GM19238 (cell line): ENCODE measurements around the gene RALGPS1.

Source experiments
- DNase-seq: peaks from one replicate; pipeline ENCODE4 v3.0.0; 2011; ENCODE audit warnings: low spot score; ENCODE audit not compliant: insufficient read length

Gene RALGPS1

DNA sequence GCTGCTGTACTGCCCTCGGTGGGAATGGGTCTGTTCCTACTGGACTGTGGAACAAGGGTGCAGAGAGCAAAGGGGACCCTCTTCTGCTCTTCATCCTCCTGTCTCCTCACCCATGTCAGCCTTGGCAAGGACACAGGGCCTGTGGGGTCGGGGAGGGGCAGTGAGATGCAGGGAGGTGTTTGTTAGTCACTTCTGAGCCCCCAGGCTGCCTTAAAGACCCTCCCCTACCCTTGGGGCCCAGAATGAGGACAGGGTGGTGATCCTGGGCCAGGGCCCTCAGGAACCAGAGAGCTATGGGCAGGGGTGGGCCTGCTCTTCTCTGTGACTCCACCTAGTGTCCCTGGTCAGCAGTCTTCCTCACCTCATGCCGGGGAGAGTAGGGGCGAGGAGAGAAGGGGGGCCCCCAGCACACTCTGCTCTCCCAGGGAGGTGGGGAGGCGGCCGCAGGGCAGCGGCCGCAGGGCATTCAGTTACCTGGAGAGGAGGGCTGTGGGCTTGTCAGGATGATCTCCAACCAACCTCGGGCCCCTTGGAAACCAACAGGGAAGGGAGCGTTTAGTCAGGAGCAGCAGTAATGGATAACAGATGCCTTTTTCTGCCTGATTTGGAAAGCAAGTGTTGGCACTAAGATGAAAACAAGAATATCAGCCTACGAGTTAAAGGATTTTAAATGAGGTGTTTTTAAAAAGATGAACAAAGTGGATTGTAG is 288.0 kb downstream of the RALGPS1 start:
- DNase-seq = no peak

DNA sequence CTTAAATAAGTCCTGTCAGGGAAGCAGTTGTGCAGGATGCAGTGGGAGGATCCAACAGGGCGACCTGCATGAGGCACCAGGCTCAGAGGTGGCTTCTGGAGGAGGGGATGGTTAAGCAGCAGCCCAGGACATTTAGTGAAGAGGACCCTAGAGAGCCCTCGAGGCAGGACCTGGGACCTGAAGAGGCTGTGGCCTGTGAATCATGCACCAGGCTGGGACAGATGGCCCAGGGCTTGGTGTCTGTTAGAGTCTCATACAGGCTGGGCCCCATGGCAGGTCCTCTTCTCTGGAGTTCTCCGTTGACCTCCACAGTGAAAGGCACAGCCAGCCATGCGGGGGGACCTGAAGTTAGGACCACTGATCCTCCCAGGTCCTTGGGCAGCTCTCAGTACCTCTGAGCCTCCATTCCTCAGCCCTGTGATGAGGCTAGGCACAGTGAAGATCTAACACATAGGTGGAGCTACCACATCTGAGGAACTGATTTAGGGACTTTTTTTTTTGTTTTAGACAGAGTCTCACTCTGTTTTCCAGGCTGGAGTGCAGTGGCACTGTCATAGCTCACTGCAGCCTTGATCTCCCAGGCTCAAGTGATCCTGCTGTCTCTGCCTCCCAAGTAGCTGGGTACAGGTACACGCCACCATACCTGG is 289.2 kb downstream of the RALGPS1 start:
- no peak for DNase-seq

DNA sequence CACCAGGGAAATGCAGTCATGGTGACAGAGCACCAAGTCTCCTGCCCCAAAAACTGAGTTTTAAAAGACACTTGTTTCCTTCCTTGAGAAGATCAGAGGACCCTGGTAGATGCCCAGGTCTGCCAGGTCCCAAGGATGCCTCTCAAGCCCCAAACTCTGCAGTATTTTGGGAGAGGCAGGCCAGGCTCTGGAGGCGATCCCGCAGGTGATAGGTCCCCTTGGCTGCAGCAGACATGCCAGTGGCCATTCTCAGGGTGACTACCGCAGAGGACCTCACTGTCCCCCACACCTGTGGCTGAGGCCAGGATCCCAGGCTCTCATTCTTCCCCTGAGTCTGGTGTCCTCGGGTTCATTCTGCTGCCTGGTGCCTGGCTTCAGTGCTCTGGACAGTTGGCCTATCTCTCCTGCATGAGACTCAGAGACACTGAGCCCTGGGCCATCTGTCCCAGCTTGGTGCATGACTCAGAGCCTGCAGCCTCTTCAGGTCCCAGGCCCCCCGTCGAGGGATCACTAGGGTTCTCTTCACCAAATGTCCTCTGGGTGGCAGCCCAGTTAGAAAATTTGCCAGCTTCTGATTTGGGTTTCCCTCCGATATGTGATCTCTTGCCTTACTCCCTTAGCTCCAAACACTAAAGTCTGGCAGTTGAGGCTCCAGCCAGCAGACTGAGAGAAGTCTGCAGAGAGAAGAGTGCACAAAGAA is 290.3 kb downstream of the RALGPS1 start:
- no peak for DNase-seq

DNA sequence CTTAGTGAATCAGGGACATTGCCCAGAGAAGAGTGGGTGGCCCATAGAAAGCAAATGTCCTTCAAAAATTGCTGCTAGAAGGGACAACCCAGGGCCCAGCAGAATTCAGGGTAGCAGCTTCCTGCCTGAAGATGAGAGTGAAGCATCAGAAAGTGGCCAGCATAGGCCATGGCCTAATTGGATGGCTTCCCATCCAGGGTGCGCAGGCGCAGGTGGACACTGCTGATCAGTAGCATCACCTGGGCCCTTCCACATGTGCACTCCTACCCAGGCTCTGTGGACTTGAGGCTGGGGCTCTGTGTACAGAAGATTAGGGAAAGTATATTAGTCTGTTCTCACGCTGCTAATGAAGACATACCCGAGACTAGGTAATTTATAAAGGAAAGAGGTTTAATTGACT is 291.4 kb downstream of the RALGPS1 start:
- DNase-seq = no peak

DNA sequence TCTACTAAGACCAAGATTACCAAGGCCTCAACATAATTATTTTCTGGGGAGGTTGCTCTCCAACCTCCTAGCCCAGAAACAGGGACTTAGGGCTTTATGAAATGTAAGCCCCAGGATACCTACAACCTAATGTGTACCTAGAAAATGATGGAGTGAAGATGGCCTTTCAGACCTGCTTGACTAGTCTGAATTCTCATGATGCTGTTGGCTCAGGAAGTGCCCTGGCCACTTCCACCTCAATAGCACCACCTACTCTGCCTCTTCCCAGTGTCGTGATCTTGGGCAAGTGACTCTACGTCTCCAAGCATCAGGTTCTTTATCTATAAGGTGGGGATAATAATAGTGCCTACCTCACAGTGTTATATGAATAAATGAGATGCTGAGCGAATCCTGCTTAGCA is 292.1 kb downstream of the RALGPS1 start:
- no peak for DNase-seq

DNA sequence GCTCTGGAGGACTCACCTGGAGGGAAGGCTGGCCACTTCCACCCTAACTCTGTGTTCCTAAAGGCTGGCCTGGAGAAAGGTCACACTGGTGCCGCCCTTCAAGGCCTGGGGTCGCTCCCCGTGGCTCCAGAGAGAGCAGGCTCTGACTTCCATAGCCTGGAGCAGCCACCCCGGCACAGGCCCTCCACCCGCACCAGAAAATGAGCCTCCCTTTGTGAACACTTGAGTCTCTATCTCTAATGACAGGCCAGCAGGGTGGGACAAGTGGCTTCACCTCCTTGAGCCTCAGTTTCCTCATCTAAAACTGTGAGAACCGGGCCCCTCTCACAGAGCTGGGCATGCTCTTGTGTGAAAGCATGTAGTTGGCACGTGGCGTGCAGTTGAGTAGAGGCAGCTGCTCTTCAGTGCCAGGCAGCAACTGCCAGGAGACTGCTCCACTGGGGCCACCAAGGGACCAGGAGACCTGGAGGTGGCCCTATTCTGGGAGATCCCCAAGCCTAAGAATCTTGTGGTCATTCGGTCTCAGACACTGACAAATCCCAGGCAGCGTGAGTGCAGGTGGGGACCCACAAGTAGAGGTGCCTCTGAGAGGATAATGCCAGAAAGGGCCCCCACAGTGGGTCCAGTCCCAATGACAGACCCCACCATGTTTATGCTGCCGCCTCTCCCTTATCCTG is 293.3 kb downstream of the RALGPS1 start:
- no peak for DNase-seq

DNA sequence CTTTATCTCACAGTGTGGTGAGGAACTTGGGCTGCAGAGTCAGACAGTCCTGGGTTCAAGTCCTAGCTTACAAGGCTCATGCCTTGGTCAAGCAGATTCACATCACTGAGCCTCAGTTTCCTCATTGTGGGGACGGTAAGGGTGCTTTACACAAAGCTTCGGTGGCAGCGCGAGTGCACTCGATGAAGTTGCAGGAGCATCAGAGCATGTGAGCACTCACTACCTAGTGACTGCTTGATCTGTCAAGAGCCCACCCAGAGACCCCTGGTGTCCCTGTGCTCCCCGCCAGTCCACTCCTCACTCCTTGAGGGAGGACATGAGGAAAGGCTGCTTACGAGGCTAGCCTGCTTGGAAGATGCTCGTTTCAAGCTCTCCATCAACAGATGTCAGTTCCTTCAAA is 293.8 kb downstream of the RALGPS1 start:
- no peak for DNase-seq

DNA sequence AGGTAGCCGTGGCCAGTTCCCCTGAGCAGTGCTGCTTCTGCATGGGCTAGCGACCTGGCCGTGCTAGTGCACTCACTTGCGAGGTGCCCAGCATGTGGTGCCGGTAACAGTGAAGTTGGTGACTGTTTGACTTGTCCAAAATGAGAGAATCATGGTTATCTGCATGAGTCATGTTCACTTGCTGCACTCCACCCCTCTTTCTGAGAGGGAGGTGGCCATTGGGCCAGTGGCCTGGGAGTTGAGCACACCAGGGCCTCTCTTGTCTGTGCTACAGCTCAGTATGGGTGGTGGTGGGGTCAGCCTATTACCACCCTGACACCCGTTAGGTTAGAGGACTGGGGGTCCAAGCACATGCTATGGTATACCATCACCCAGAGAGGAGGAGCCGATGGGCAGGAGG is 294.6 kb downstream of the RALGPS1 start:
- no peak for DNase-seq

DNA sequence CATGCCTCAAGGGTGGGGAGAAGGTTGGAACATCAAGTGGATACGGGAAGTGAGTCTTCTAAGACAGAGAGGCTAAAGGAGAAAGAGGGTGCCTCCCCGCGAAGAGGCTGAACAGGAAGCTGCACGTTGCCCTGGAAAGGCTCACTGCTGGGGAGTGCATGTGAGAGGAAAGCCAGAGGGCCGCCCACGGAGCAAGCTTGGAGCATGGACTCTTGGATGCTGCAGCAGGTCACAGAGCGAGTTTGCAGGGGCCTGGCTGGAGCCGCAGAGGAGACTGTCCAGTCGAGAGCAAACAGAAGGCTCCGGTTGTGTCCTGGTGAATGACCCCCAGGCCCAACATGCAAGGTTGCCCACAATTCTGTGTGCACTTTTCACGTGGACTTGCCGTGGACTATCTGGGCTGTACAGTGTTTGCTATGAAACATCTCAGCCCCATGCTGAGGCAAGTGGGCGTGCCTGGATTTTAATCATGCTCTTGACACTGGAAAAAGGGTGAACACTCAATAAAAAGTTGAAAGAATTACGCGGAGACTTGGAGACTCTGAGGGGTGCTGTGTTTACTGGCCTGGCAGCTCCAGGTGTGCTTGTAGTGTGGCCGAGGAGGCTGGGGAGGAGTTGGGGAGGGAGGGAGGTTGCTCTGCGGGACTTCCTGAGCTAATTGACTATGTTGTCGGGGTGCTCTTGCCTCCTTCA is 295.5 kb downstream of the RALGPS1 start:
- no peak for DNase-seq

DNA sequence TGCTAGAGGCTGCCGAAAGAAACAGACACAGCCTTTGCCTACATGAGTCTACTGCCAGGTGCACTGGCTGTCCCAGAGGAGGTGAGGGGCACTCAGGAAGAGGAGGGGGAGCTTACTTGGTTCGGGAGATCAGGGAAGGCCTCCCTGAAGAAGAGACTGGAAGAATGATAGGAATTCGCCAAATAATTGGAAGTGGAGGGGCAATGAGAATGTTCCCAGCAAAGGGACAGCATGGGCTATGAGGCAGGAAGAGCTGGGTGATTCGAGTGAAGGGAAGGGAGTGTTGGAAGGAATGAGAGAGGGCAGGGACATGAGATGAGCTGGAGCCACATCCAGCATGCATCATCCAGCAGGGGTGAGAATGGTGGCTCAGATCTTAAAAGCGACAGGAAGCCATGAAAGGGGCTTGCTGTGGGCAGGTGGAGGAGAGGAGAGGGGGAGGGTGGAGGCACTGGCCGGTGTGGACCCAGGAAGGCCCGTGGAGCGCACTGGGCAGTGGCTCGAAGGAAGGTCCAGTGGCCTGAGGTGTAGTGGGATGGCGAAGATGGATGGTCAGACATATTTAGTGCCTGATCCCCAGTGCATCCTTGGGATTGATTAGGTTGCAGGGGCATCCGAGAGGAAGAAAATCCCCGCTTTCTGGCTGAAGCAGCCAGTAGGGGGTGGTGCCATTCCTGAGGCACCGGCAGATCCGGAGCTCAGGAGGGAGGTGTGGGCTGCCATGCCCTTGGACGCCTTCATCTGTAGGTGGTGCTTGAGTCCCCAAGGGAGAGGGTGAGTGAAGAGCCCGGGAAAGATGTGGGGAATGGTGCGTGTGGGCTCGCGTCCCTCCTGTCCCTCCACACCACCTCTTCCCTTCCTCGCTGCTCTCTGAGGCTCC is 296.5 kb downstream of the RALGPS1 start:
- no peak for DNase-seq

DNA sequence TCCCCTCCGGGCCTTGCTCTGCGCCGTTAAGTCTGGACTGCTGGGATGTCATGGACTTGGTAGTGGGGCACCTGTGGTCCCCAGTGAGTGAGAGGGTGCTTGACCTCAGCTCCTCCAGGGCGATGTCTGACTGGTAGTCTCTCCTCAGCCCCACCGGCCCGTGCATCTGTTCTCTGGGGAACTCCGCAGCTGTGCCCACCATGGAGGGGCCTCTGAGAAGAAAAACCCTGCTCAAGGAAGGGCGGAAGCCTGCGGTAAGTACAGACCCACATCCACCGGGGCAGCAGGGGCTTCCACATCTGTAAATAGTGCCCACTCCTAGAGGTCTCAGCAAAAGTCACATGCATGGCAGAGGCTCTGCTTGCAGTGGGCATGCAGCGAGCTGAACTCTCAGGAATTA is 297.4 kb downstream of the RALGPS1 start:
- DNase-seq = no peak

DNA sequence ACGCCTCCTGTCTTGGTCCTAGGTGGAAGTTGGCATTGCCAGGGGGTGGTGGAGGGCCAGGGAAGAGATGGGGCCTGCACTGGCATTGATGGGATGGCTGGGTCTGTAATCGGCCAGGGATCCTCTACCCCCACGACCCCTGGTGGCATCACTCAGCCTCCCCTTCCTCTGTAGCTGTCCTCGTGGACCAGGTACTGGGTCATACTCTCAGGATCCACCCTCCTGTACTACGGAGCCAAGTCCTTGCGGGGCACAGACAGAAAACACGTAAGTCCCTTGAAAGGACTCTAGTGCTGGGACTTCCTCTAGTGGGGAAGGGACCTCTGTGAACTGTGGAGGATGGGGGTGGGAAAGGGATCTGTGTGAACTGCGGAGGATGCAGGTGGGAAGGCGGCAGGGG is 297.9 kb downstream of the RALGPS1 start:
- no peak for DNase-seq

DNA sequence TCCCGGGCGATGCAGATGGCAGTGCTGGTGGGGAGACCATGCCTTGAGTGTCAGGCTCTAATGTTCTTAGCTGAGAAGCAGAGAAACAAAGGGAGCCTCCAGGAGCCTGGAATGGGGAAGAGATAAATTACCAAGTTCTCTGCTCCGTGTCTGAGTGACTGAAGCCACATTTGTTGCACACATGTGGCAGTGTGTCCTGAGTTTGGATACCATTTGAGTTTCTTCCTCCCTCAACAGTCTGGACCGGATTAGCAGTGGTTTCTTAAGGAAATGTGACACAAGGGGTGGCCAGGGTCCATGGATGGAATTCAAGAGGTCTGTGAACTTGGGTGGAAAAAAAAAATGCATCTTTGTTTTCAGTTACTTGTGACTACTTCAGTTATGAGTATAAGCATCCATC is 299.3 kb downstream of the RALGPS1 start:
- DNase-seq = no peak

DNA sequence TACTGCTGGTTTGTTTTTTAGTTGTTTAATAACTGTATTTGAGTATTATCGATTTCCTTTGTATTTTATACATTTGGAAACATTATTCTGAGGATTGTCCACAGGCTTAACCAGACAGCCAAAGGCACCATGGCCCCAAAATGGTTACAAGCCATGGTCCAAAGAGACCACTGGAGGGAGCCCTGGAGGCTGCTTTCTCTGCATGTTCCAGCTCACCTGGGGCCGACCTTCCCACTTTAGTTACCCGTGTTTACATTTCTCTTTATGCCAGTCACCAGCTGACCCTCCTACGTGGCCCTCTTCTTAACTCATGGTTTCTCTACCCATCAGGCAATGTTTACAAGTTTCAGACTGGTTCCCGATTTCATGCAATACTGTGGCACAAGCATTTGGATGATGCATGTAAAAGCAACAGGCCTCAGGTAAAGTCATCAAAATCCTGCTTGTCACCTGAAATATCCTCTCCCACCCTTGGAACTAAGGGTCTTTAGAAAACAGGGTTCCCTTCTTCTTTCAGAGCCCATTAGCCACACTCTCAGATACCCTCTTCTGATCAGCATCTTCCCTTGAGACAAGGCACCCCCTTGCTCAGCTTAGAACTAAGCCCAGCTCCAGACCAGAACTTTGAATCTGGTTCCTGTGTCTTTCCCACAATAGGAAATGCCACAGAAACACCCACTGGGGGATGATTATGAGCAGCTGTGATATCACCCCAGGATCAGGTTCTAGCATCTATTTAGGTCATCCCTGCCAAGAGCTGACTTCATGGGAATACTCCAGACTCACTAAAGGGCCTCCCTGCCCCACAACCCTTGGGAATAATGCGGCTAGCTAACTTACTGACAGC is 300.1 kb downstream of the RALGPS1 start:
- DNase-seq = peak; percentile 77

DNA sequence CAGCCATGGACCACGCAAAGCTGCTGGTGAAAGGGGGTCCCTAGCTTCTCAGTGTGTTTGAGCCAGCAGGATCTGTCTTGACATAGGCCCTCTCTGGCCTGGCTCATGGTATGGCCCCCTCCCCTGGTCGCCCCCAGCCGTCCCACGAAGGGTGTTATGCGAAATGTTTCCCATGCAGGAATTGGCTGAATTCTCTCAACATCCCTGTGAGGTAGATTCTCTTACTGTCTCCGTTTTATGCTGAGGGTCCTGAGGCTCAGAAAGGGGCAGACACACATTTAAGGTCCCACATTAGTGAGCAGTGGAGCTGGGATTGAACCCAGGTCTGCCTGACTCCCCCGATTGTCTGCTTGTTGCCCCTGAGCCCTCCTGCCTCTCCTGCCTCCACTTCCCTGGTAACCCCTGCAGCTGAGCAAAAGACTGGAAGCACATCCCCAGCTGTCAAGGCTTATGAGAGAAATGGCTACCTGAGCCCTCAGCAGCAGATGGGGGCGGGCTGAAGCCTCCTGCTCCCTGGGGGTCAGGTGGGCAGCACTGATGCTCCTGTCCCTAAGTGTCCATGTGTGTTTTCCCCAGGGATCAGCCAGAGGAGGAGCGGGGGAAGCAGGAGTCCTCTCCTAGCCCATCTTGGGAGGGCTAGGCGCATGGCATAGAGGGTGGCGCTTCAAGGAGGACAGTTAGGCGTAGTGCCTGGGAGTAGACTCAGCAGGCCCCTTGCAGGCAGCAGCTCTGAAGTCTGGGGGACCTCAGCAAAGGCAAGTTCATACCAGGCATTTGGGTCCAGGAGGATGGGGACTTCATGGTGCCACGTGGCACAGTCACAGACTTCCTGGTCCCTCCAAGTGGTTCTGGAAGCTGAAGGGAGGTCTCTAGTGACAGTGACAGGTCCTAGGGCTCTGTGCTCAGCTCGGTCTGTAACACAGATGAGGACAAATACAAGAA is 301.0 kb downstream of the RALGPS1 start:
- no peak for DNase-seq

DNA sequence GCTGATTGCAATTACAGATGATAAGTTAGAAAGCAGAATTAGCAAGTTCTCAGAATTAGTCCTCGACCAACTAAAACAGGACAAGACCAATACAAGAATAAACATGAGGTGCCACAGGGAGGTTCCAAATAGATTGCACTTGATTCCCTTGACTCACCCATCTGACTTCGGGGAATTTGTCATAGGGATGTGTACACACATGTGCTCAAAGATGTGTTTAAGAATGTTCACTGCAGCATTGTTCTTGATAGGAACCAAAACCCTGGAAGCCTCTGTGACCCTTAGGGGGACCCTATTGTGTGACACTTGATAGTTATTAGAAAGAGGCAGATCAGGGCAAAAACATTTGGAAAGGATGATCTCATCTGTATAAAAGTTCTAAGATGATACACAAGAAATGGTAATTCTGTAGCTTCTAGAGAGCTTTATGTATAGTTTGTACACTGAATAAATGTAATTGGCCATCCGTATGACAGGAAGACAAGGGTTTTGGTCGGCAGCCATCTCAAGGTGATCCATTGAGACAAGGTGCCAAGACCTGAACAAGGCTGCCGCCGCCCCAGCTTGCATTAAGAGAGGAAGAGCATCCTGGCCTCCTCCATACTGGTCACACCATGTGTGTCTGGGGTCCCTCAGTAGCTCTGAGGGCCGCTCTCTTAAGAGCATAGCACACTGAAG is 301.8 kb downstream of the RALGPS1 start:
- DNase-seq = no peak

DNA sequence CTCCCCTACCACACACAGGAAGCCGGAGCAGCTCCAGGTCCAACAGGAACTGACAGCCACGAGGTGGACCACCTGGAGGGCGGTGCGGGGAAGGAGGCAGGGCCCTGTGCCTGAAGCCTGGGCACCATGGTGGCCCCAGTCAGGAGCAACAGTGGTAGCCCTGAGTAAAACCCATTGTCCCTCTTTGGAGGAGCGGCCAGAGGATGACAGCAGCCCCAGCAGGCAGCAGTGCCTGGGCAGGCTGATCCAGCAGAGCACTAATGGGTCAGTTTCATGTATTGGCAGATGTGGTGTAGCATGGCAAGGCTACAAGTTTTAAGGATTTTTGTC is 302.3 kb downstream of the RALGPS1 start:
- no peak for DNase-seq

DNA sequence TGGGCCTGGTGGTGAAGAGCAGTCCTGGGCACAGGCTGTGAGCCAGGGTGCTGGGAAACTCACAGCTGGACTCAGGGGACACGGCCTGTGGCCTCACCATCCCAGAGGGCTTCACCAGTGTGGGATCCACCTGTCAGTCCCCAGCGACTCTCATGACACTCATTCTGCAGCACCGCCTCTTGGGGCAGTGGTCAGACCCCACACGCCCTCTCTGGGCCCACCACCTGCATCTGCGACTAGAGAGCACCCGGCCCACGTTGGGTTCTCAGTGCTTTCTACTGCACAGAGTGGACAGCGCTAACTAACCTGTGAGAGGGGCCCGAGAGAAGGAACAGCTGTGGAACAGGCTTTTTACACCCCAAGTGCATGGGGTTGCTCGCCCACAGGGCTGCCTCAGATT is 304.2 kb downstream of the RALGPS1 start:
- no peak for DNase-seq
